GM12878 (cell line): Measurements from ENCODE around the gene CBLN1.

Experiments
- BRCA1 ChIP-seq: IDR thresholded peaks from 2 replicates; pipeline ENCODE4 v1.6.1; 2011; ENCODE audit warnings: low read depth, low read length, improper control_type of control experiment
- CTCF ChIP-seq, 3 experiments: IDR thresholded peaks in 2 of 3; conservative IDR thresholded peaks in 1 of 3; 2 replicates each; pipeline ENCODE4 v1.5.1; 2011; ENCODE audit warnings: low read depth in 3 of 3, low read length in 3 of 3, mild to moderate bottlenecking in 3 of 3, control low read depth in 2 of 3, moderate library complexity in 2 of 3, inconsistent platforms in 1 of 3, mixed read lengths in 1 of 3; ENCODE audit not compliant: control insufficient read depth in 2 of 3, insufficient read depth in 1 of 3; ENCODE audit errors: extremely low read depth in 1 of 3
- FOS ChIP-seq: IDR thresholded peaks from 3 replicates; pipeline ENCODE4 v1.6.1; 2011; ENCODE audit warnings: borderline replicate concordance; ENCODE audit not compliant: insufficient read length; ENCODE audit errors: extremely low read depth
- GABPA ChIP-seq: IDR thresholded peaks from 2 replicates; pipeline ENCODE4 v1.6.1; 2014; ENCODE audit warnings: antibody characterized with exemption, low read depth, mild to moderate bottlenecking, inconsistent platforms
- POLR2A ChIP-seq: IDR thresholded peaks from 2 replicates; pipeline ENCODE4 v1.6.1; 2011; ENCODE audit warnings: low read depth, mild to moderate bottlenecking, low read length
- SIN3A ChIP-seq: IDR thresholded peaks from 2 replicates; pipeline ENCODE4 v1.6.1; 2012; ENCODE audit warnings: low read depth, low read length, improper control_type of control experiment
- SREBF1 ChIP-seq: IDR thresholded peaks from 2 replicates; pipeline ENCODE4 v1.6.1; 2012; ENCODE audit warnings: mild to moderate bottlenecking, low read length
- SREBF2 ChIP-seq: IDR thresholded peaks from 2 replicates; pipeline ENCODE4 v1.6.1; 2012; ENCODE audit warnings: mild to moderate bottlenecking, low read length

GRCh38 chr16:49327466-49327865 is 45.8 kb upstream of the CBLN1 start:
- TF ChIP-seq SREBF1 (no peak), SIN3A (no peak), POLR2A (no peak), CTCF (IDR thresholded peaks at IDR 0.05 in 2 of 3, conservative IDR thresholded peaks at IDR 0.05 in 1 of 3; ENCODE audit: control insufficient read depth in 2 of 3, extremely low read depth in 1 of 3, insufficient read depth in 1 of 3, low read depth in 3 of 3, low read length in 3 of 3) (no peak), FOS (no peak), SREBF2 (no peak), GABPA (no peak), BRCA1 (no peak)
